Gastroesophageal sphincter (tissue), 3 donors: Measurements from ENCODE around the gene EPAS1.

Experiments
- CTCF ChIP-seq, 4 experiments: fragments of 200-600 bp in 2 of 4; fragments of 450-650 bp in 2 of 4; sonication (generic) in 1 of 4; IDR thresholded peaks; one replicate each; pipeline ENCODE4 v1.5.1; 2017 to 2019; ENCODE audit warnings: antibody characterized with exemption in 4 of 4, mild to moderate bottlenecking in 2 of 4, moderate library complexity in 2 of 4
- EP300 ChIP-seq: sonication (generic); formaldehyde crosslinking; IDR thresholded peaks from one replicate; pipeline ENCODE4 v1.6.1; 2017; ENCODE audit warnings: antibody characterized with exemption, mild to moderate bottlenecking
- POLR2A ChIP-seq, 2 donors: fragments of 450-650 bp; IDR thresholded peaks; one replicate each; pipeline ENCODE4 v1.6.1; 2017; ENCODE audit warnings: antibody characterized with exemption in 2 of 2, mild to moderate bottlenecking in 2 of 2, moderate library complexity in 1 of 2
- POLR2AphosphoS5 ChIP-seq: sonication (generic); formaldehyde crosslinking; IDR thresholded peaks from one replicate; pipeline ENCODE4 v1.6.1; 2017; ENCODE audit warnings: antibody characterized with exemption

- TF ChIP-seq POLR2A (IDR thresholded peaks at IDR 0.05) (no peak), CTCF (IDR thresholded peaks at IDR 0.05) (no peak), POLR2AphosphoS5 (no peak), EP300 (no peak)
Observed at GRCh38 chr2:46263347-46263746, 33.9 kb upstream of the EPAS1 start.
